Endothelial cell of umbilical vein (primary cell): ENCODE results near the gene AARS2.

Experiments
- CTCF ChIP-seq, 2 donors: IDR thresholded peaks; 1 replicate in 1 of 2; 2 replicates in 1 of 2; pipeline ENCODE4 v1.5.1; 2011; ENCODE audit warnings: low read length in 2 of 2, mild to moderate bottlenecking in 2 of 2, moderate library complexity in 2 of 2, control low read depth in 1 of 2, inconsistent platforms in 1 of 2, low read depth in 1 of 2; ENCODE audit not compliant: insufficient read depth in 1 of 2; ENCODE audit errors: extremely low read depth in 1 of 2
- MAX ChIP-seq: IDR thresholded peaks from 2 replicates; pipeline ENCODE4 v1.6.1; 2011; ENCODE audit not compliant: insufficient read depth, insufficient read length
- POLR2AphosphoS5 ChIP-seq: IDR thresholded peaks from 2 replicates; pipeline ENCODE4 v1.6.1; 2012; ENCODE audit warnings: low read depth, mild to moderate bottlenecking, control low read depth, low read length, moderate library complexity; ENCODE audit not compliant: insufficient read depth

GRCh38 chr6:44342052-44342451 is 28.9 kb upstream of the AARS2 start:
- no peak for TF ChIP-seq CTCF (IDR thresholded peaks at IDR 0.05; ENCODE audit: extremely low read depth in 1 of 2, insufficient read depth in 1 of 2, low read depth in 1 of 2, low read length in 2 of 2)
- TF ChIP-seq MAX, result no peak
- no peak for TF ChIP-seq POLR2AphosphoS5
